ENCODE results near the gene MZB1. TPM values are rescaled to one million over a fixed set of nuclear protein-coding genes. Genes with fewer than 3 reads are reported as not detected.

Gene MZB1
- total and polyA plus RNA-seq, 2 of the 8 experiments (the other 6 are each of a cell fraction or from before 2014, with no cell fraction given) = 0.39 to 0.47 TPM

DNA sequence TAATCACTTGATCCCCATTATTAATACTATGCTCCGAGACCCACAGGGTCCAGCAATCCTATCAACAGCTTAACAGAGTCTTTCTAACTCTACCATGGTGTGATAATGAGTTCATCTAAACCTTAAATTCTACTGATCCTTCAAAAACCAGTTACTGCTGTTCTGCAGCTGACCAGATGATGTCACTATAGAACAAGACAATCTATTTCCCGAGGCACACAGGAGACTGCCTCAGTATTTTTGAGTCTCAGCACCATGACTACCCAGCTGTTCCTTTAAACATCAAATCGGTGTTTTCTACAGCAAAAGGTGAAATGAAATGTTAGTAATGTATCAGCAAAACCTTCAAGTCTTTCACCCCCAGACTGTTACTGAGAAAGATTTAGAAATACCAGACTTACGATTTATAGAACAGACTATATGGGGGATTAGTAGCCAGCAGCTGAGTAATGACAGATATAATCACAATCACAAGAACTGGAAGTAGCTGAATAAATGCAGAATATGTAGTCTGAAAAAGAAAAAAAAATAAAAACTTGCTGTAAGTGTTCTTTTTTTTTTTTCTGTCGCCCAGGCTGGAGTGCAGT lies 32.7 kb upstream of the MZB1 start:
- Histone ChIP-seq H3K4me3 (ENCODE audit: extremely low read depth in 1 of 4, insufficient read depth in 2 of 4, low read depth in 3 of 4, low read length in 4 of 4) (no peak overlapping the region), H2AFZ (ENCODE audit: low read length) (no peak overlapping the region), H3K79me2 (ENCODE audit: control insufficient read depth in 1 of 2, insufficient read depth in 2 of 2, low read length in 2 of 2) (no peaks in the 10 kb centered on the region), H2BK12ac (ENCODE audit: low read depth, low read length) (no peak overlapping the region), H3K14ac (ENCODE audit: insufficient read length) (no peak overlapping the region), H4K5ac (ENCODE audit: insufficient read length, low read depth, low read length) (no peak overlapping the region), H2BK120ac (replicated peaks; ENCODE audit: low read depth, low read length) (no peak overlapping the region), H2BK20ac (ENCODE audit: low read length) (no peak overlapping the region), H3K79me1 (ENCODE audit: low read depth, low read length) (no peaks in the 10 kb centered on the region), H3K56ac (replicated peaks; ENCODE audit: insufficient read length, low read depth, low read length) (no peak overlapping the region), H3K27ac (ENCODE audit: low read depth, low read length) (no peak overlapping the region), H3K27me3 (replicated peaks in 1 of 4; ENCODE audit: control insufficient read depth in 3 of 4, extremely low read depth in 1 of 4, insufficient read depth in 3 of 4, low read length in 3 of 4) (no peaks in the 10 kb centered on the region), H3K4ac (replicated peaks; ENCODE audit: insufficient read length, low read depth, low read length) (no peak overlapping the region), H4K91ac (replicated peaks; ENCODE audit: insufficient read length, low read length) (no peak overlapping the region), H3K4me1 (replicated peaks in 1 of 4; ENCODE audit: control insufficient read depth in 3 of 4, insufficient read depth in 4 of 4, low read length in 3 of 4) (peaks cover 4 to 9% (median 6%) of the 10 kb centered on the region in 4 experiments; a peak in 4 of 7 replicates), H4K8ac (ENCODE audit: extremely low read depth, insufficient read depth, low read length) (no peak overlapping the region), H2AK5ac (ENCODE audit: low read depth, low read length) (no peak overlapping the region), H3K23me2 (ENCODE audit: low read depth, low read length) (no peaks in the 10 kb centered on the region), H3K9ac (replicated peaks in 1 of 4; ENCODE audit: extremely low read depth in 1 of 4, low read depth in 3 of 4, low read length in 3 of 4) (no peak overlapping the region), H3K9me3 (ENCODE audit: insufficient read depth in 2 of 2, low read depth in 1 of 2, low read length in 1 of 2) (no peaks in the 10 kb centered on the region), H3K23ac (ENCODE audit: insufficient read length) (no peak overlapping the region), H2BK5ac (ENCODE audit: low read depth, low read length) (no peak overlapping the region), H3K18ac (ENCODE audit: extremely low read depth, low read length) (no peak overlapping the region), H3K36me3 (ENCODE audit: control insufficient read depth in 2 of 4, insufficient read depth in 4 of 4, low read length in 3 of 4) (peaks cover 5 to 36% (median 17%) of the 10 kb centered on the region in 4 experiments; a peak in 7 of 8 replicates), H4K20me1 (replicated peaks in 1 of 2; ENCODE audit: control insufficient read depth in 1 of 2, insufficient read depth in 2 of 2, low read length in 2 of 2) (no peaks in the 10 kb centered on the region), H3K4me2 (ENCODE audit: insufficient read depth in 1 of 2, low read depth in 2 of 2, low read length in 2 of 2) (no peak overlapping the region), H2BK15ac (ENCODE audit: low read length) (no peak overlapping the region)
- ChIA-PET POLR2A (ENCODE audit: partially characterized antibody) (interaction anchor here (0.8 to 1.2 kb wide), 5 partner anchors 8 to 95 kb away, joined by 3 to 6 read pairs (median 3); partner anchors contain the start of gene DNAJC18), CTCF (ENCODE audit: partially characterized antibody) (interaction anchor here (0.6 to 9.9 kb wide), 44 partner anchors 11 to 1089 kb away, joined by 3 to 319 read pairs (median 4); partner anchors contain the start of genes DNAJC18, ECSCR, SMIM33 and STING1)
- FAIRE-seq (peak; percentile 87), DNase-seq (ENCODE audit: low read depth in 1 of 2, low spot score in 2 of 2) (peak in 1 of 2 experiments; percentile 56)
- WGBS, 2 experiments (ENCODE audit: extremely low coverage in 1 of 2, insufficient coverage in 1 of 2, insufficient read length in 1 of 2, insufficient replicate concordance in 2 of 2, low coverage in 1 of 2, low lambda C conversion rate in 2 of 2, missing lambda C conversion rate in 1 of 2) = 61% methylated on average over 4 of the region's 5 CpGs; no CpG with 5 or more reads in 1 of the 2 experiments
- peak; percentile 37; the same call in 1 of the 2 replicates for TF ChIP-seq JUN (IDR thresholded peaks at IDR 0.05; ENCODE audit: low read depth, low read length)
- TF ChIP-seq RBBP5 (IDR thresholded peaks at IDR 0.05; ENCODE audit: borderline replicate concordance, low read depth, low read length) = no peak
- no peak for TF ChIP-seq TAF1 (IDR thresholded peaks at IDR 0.05; ENCODE audit: low read depth, low read length)
- peak; percentile 56 for TF ChIP-seq JUND (IDR thresholded peaks at IDR 0.05; ENCODE audit: low read length)
- peak in 1 of 2 experiments; percentile 52; a peak in 1 of 4 replicates for TF ChIP-seq SIN3A (conservative IDR thresholded peaks at IDR 0.05 in 1 of 2, IDR thresholded peaks at IDR 0.05 in 1 of 2; ENCODE audit: low read depth in 1 of 2, low read length in 2 of 2)
- TF ChIP-seq SRF (IDR thresholded peaks at IDR 0.05; ENCODE audit: low read depth, low read length) = no peak
- no peak for TF ChIP-seq MAFK (IDR thresholded peaks at IDR 0.05; ENCODE audit: low read depth, low read length)
- TF ChIP-seq, protein P1, sequence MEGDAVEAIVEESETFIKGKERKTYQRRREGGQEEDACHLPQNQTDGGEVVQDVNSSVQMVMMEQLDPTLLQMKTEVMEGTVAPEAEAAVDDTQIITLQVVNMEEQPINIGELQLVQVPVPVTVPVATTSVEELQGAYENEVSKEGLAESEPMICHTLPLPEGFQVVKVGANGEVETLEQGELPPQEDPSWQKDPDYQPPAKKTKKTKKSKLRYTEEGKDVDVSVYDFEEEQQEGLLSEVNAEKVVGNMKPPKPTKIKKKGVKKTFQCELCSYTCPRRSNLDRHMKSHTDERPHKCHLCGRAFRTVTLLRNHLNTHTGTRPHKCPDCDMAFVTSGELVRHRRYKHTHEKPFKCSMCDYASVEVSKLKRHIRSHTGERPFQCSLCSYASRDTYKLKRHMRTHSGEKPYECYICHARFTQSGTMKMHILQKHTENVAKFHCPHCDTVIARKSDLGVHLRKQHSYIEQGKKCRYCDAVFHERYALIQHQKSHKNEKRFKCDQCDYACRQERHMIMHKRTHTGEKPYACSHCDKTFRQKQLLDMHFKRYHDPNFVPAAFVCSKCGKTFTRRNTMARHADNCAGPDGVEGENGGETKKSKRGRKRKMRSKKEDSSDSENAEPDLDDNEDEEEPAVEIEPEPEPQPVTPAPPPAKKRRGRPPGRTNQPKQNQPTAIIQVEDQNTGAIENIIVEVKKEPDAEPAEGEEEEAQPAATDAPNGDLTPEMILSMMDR (IDR thresholded peaks at IDR 0.05; ENCODE audit: control extremely low read depth in 1 of 3, insufficient read depth in 1 of 3, low read depth in 1 of 3, low read length in 3 of 3) = peak in 2 of 3 experiments; percentile 88 to 94; a peak in 3 of 4 replicates
- no peak for TF ChIP-seq HDAC2 (IDR thresholded peaks at IDR 0.05; ENCODE audit: borderline replicate concordance in 1 of 2, low read depth in 2 of 2, low read length in 2 of 2)
